OCI-LY3 (cell line): ENCODE results near the gene SLC22A15.

ENCODE experiments used
- H2AFZ ChIP-seq: fragments of 200-600, 300-600 bp; shearing (Covaris generic); 2 replicates; pipeline ENCODE4 v1.6.0; 2014; ENCODE audit warnings: antibody characterized with exemption, low read depth, low read length
- H3K27ac ChIP-seq: fragments of 200-600, 300-600 bp; sonication (generic); 2 replicates; pipeline ENCODE4 v1.5.1; 2014; ENCODE audit warnings: mild to moderate bottlenecking, low read length, moderate library complexity, mixed read lengths
- H3K27me3 ChIP-seq: fragments of 200-600, 300-600 bp; sonication (generic); 2 replicates; pipeline ENCODE4 v1.6.1; 2014; ENCODE audit warnings: low read depth, low read length, mixed read lengths
- H3K36me3 ChIP-seq: fragments of 200-600, 300-600 bp; sonication (generic); replicated peaks from 2 replicates; pipeline ENCODE3; 2014; ENCODE audit warnings: low read depth, low read length, mixed read lengths
- H3K4me1 ChIP-seq: fragments of 300-600, 200-600 bp; sonication (generic); 2 replicates; pipeline ENCODE4 v1.6.1; 2014; ENCODE audit warnings: low read length, mixed read lengths
- H3K4me2 ChIP-seq: fragments of 200-600, 300-600 bp; sonication (generic); 2 replicates; pipeline ENCODE4 v1.6.1; 2014; ENCODE audit warnings: low read length, mixed read lengths
- H3K4me3 ChIP-seq: fragments of 300-600, 200-600 bp; sonication (generic); 2 replicates; pipeline ENCODE4 v1.5.1; 2014; ENCODE audit warnings: antibody characterized with exemption, mild to moderate bottlenecking, low read length, moderate library complexity
- H3K79me2 ChIP-seq: fragments of 300-600, 200-600 bp; shearing (Covaris generic); 2 replicates; pipeline ENCODE4 v1.6.1; 2014; ENCODE audit warnings: mild to moderate bottlenecking, low read length, mixed read lengths
- H3K9ac ChIP-seq: fragments of 300-600, 200-600 bp; shearing (Covaris generic); 2 replicates; pipeline ENCODE4 v1.6.0; 2014; ENCODE audit warnings: mild to moderate bottlenecking, low read length, moderate library complexity
- H3K9me3 ChIP-seq: fragments of 200-600, 300-600 bp; shearing (Covaris generic); 2 replicates; pipeline ENCODE4 v1.6.1; 2014; ENCODE audit warnings: low read length, mixed read lengths; ENCODE audit not compliant: insufficient read depth
- H4K20me1 ChIP-seq: fragments of 200-600, 300-600 bp; sonication (generic); 2 replicates; pipeline ENCODE4 v1.6.1; 2016; ENCODE audit warnings: low read length, mixed read lengths; ENCODE audit not compliant: insufficient read depth
- EZH2phosphoT487 ChIP-seq: fragments of 200-600 bp; shearing (Covaris generic); IDR thresholded peaks from 2 replicates; pipeline ENCODE4 v1.6.1; 2018; ENCODE audit warnings: antibody characterized with exemption, mixed run types, low read depth
- TF ChIP-seq, protein P1 (sequence below): fragments of 200-600, 300-600 bp; sonication (generic); IDR thresholded peaks from 2 replicates; pipeline ENCODE4 v1.5.1; 2014; ENCODE audit warnings: antibody characterized with exemption, low read length, low read depth

The SLC22A15 gene

DNA sequence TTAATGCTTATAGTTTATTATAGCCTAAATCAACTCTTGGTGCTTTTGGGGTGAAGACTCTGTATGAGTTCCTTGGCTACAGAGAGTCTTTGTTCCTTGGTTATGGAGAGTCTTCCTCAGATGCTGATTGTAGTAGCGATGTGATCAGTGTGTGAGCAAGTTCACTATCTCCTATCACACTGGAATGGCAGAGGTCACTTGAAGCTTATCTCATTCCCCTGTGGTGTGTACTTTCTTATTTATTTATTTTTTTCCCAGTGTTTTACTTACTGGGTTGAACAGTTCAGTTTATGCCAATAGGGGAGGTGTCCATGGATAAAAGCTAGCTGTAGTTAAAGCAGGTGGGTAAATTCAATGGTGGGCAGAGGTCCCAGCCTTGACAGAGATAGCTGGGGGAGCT, 114.8 kb downstream of the SLC22A15 start:
- no peak overlapping the region for H3K4me3 ChIP-seq
- no peaks in the 10 kb centered on the region for H3K4me1 ChIP-seq
- no peak overlapping the region for H3K4me2 ChIP-seq
- no peaks in the 10 kb centered on the region for H3K9me3 ChIP-seq
- TF ChIP-seq, protein P1, sequence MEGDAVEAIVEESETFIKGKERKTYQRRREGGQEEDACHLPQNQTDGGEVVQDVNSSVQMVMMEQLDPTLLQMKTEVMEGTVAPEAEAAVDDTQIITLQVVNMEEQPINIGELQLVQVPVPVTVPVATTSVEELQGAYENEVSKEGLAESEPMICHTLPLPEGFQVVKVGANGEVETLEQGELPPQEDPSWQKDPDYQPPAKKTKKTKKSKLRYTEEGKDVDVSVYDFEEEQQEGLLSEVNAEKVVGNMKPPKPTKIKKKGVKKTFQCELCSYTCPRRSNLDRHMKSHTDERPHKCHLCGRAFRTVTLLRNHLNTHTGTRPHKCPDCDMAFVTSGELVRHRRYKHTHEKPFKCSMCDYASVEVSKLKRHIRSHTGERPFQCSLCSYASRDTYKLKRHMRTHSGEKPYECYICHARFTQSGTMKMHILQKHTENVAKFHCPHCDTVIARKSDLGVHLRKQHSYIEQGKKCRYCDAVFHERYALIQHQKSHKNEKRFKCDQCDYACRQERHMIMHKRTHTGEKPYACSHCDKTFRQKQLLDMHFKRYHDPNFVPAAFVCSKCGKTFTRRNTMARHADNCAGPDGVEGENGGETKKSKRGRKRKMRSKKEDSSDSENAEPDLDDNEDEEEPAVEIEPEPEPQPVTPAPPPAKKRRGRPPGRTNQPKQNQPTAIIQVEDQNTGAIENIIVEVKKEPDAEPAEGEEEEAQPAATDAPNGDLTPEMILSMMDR: no peak
- no peak for TF ChIP-seq EZH2phosphoT487
- H2AFZ ChIP-seq: no peak overlapping the region
- no peaks in the 10 kb centered on the region for H3K79me2 ChIP-seq
- no peak overlapping the region for H3K27ac ChIP-seq
- H3K9ac ChIP-seq: no peak overlapping the region
- no peaks in the 10 kb centered on the region for H4K20me1 ChIP-seq
- no peaks in the 10 kb centered on the region for H3K27me3 ChIP-seq
- H3K36me3 ChIP-seq: no peaks in the 10 kb centered on the region

DNA sequence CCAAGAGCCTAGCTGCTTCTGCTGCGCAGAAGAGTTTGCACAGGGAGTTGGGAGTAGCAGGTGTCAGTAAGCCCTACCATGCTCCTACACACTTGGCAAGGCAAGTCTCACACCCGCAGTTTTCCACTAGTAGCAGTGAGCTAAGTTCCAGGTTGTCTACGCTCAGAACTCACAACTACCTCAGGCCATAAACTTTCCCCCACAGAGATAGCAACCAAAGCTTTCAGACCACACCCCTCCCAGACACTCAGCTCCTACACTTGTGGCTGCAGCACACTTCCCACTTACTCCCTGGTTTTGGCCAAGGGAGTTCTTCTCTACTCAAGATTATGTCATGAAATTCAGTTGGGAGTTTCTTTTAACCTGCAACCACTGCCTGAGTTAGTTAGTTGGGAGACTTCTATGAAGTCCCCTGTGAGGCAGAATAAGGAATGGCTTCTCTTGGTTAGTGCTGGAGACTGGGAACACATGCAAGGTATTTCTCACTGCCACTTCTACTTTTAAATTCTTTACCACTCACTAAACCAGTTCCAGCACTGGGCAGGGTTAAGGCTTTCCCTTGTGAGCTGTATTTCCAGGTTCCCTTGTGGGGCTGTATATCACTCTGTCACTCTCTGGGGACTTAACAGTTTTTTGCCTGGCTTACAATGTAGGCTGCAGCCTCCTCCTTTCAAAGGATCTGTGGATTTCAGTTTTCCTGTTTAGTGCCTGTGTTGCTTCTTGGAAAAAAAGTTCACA, 116.6 kb downstream of the SLC22A15 start:
- Histone ChIP-seq H3K27ac (no peak overlapping the region), H3K36me3 (no peaks in the 10 kb centered on the region), H3K9ac (no peak overlapping the region), H3K4me3 (no peak overlapping the region), H2AFZ (no peak overlapping the region), H3K4me1 (no peaks in the 10 kb centered on the region), H3K79me2 (no peaks in the 10 kb centered on the region), H4K20me1 (no peaks in the 10 kb centered on the region), H3K9me3 (no peaks in the 10 kb centered on the region), H3K4me2 (no peak overlapping the region), H3K27me3 (no peaks in the 10 kb centered on the region)
- no peak for TF ChIP-seq EZH2phosphoT487
- TF ChIP-seq, protein P1: no peak

DNA sequence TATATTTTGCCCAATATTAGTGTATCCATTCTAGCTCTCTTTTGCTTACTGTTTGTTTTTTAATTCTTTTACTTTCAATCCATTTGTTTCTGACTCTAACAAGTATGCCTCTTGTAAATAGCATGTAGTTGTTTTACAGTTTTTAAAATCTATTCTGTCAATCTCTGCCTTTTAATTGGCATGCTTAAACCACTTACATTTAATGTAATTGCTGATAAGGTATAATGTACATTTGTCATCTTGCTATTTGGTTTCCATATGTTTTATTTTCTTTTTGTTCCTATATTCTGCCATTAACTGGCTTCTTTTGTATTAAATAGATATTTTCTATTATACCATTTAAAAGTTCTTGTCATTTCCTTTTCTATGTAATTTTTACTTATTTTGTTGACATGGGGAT, 118.7 kb downstream of the SLC22A15 start:
- Histone ChIP-seq H3K36me3 (no peaks in the 10 kb centered on the region), H3K4me2 (no peak overlapping the region), H3K27ac (no peak overlapping the region), H4K20me1 (no peaks in the 10 kb centered on the region), H3K9ac (no peak overlapping the region), H2AFZ (no peak overlapping the region), H3K9me3 (no peaks in the 10 kb centered on the region), H3K4me3 (no peak overlapping the region), H3K27me3 (no peaks in the 10 kb centered on the region), H3K4me1 (no peaks in the 10 kb centered on the region), H3K79me2 (no peaks in the 10 kb centered on the region)
- TF ChIP-seq EZH2phosphoT487: no peak
- TF ChIP-seq, protein P1: no peak

DNA sequence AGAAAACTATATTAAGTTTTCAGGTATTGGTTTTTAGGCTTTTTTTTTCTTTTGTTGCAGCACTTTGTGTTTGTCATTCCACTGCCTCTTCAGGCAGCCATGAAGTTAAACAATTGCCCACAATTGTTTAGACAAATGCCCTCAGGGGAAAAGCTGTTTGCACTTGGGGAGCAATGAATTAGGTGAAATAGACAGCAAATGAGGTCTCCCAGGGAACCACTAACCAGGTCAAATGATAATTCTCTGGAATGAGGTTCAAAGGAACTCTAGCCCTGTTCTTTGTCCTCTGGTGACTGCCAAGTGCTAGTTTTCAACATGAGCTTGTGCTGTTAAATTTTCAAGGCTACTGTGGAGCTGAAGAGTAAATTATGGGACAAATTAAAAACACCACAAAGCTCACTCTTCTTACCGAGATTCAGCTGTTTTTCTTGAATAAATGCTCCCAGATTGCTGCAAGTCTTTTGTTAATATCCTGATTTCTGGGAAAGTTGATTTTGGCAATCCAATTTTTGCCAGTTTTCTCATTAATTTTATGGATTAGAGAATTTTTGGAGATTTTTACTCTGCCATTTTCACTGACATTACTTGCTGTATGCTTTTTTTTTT, 119.8 kb downstream of the SLC22A15 start:
- no peak overlapping the region for H3K27ac ChIP-seq
- H3K27me3 ChIP-seq: no peaks in the 10 kb centered on the region
- no peaks in the 10 kb centered on the region for H4K20me1 ChIP-seq
- no peaks in the 10 kb centered on the region for H3K79me2 ChIP-seq
- H3K4me1 ChIP-seq: no peaks in the 10 kb centered on the region
- no peak overlapping the region for H3K4me2 ChIP-seq
- H2AFZ ChIP-seq: no peak overlapping the region
- H3K4me3 ChIP-seq: no peak overlapping the region
- TF ChIP-seq EZH2phosphoT487: no peak
- TF ChIP-seq, protein P1: no peak
- no peaks in the 10 kb centered on the region for H3K36me3 ChIP-seq
- H3K9ac ChIP-seq: no peak overlapping the region
- no peaks in the 10 kb centered on the region for H3K9me3 ChIP-seq
